GM23338 (cell line): ENCODE measurements around the gene TTC31. TPM values are rescaled to one million over a fixed set of nuclear protein-coding genes. Genes with fewer than 3 reads are reported as not detected.

Experiments
- ATAC-seq: fragments of 200-7000 bp; cut with Tn5 transposase; 3 replicates; pipeline ENCODE4 v1.9.1; 2020
- DNase-seq: peaks from one replicate; pipeline ENCODE4 v3.0.0-alpha.2; 2015; ENCODE audit warnings: low spot score
- H2AFZ ChIP-seq: fragments of 200-600 bp; sonication (generic); 2 replicates; pipeline ENCODE4 v1.8.0; 2016; ENCODE audit warnings: antibody characterized with exemption, mild to moderate bottlenecking, moderate library complexity
- H3F3A ChIP-seq: fragments of 200-600 bp; sonication (generic); replicated peaks from 2 replicates; pipeline ENCODE4 v1.8.0; 2017; ENCODE audit warnings: antibody characterized with exemption, mixed run types, low read depth
- H3K27ac ChIP-seq: fragments of 200-600 bp; sonication (generic); 2 replicates; pipeline ENCODE4 v1.6.1; 2016; ENCODE audit warnings: low read depth
- H3K27me3 ChIP-seq: fragments of 200-600 bp; sonication (generic); 2 replicates; pipeline ENCODE4 v1.8.0; 2016; ENCODE audit warnings: mild to moderate bottlenecking, mixed run types, moderate library complexity; ENCODE audit not compliant: insufficient read depth
- H3K36me3 ChIP-seq: fragments of 200-600 bp; sonication (generic); 2 replicates; pipeline ENCODE4 v1.8.0; 2016; ENCODE audit warnings: mild to moderate bottlenecking; ENCODE audit not compliant: insufficient read depth
- H3K4me1 ChIP-seq: fragments of 200-600 bp; sonication (generic); 2 replicates; pipeline ENCODE4 v1.8.0; 2016; ENCODE audit warnings: mild to moderate bottlenecking, moderate library complexity; ENCODE audit not compliant: insufficient read depth
- H3K4me2 ChIP-seq: fragments of 200-600 bp; sonication (generic); 2 replicates; pipeline ENCODE4 v1.7.1; 2017; ENCODE audit warnings: mixed run types
- H3K4me3 ChIP-seq: fragments of 200-600 bp; sonication (generic); 2 replicates; pipeline ENCODE4 v1.6.1; 2016; ENCODE audit warnings: mixed run types
- H3K79me2 ChIP-seq: fragments of 200-600 bp; sonication (generic); replicated peaks from 2 replicates; pipeline ENCODE4 v1.8.0; 2017; ENCODE audit warnings: mild to moderate bottlenecking; ENCODE audit not compliant: insufficient read depth
- H3K9me2 ChIP-seq: fragments of 200-600 bp; sonication (generic); 2 replicates; pipeline ENCODE4 v1.8.0; 2017; ENCODE audit not compliant: insufficient read depth
- H4K20me1 ChIP-seq: fragments of 200-600 bp; sonication (generic); replicated peaks from 2 replicates; pipeline ENCODE4 v1.8.0; 2017; ENCODE audit warnings: mild to moderate bottlenecking; ENCODE audit not compliant: insufficient read depth
- H3K27ac Mint-ChIP-seq: 2 replicates; pipeline ENCODE4 v1.8.0; 2020; ENCODE audit warnings: inconsistent platforms, mild to moderate bottlenecking, moderate library complexity, mixed read lengths
- H3K27me3 Mint-ChIP-seq: 3 replicates; pipeline ENCODE4 v1.8.0; 2022; ENCODE audit warnings: low read depth, mild to moderate bottlenecking, moderate library complexity, mixed read lengths, inconsistent platforms; ENCODE audit not compliant: insufficient read depth, poor library complexity
- H3K36me3 Mint-ChIP-seq: 3 replicates; pipeline ENCODE4 v1.8.0; 2021; ENCODE audit warnings: low read depth, mild to moderate bottlenecking, inconsistent platforms, moderate library complexity, mixed read lengths
- H3K4me1 Mint-ChIP-seq: 3 replicates; pipeline ENCODE4 v1.8.0; 2020; ENCODE audit warnings: mild to moderate bottlenecking, inconsistent platforms, mixed read lengths
- H3K4me3 Mint-ChIP-seq: 3 replicates; pipeline ENCODE4 v1.8.0; 2021; ENCODE audit warnings: moderate library complexity, mild to moderate bottlenecking, inconsistent platforms, mixed read lengths
- H3K9me3 Mint-ChIP-seq: 3 replicates; pipeline ENCODE4 v1.8.0; 2020; ENCODE audit warnings: moderate library complexity, mild to moderate bottlenecking, inconsistent platforms, mixed read lengths
- CREB1 ChIP-seq: fragments of 250-450 bp; sonication (Bioruptor Pico); IDR thresholded peaks from 2 replicates; pipeline ENCODE4 v1.5.0; 2020; ENCODE audit warnings: low read depth, mild to moderate bottlenecking, moderate library complexity
- CTCF ChIP-seq, 2 experiments: fragments of 200-600 bp in 1 of 2; sonication (generic) in 1 of 2; conservative IDR thresholded peaks; 2 replicates each; pipeline versions ENCODE4 v1.5.1 to v1.6.1; 2016 to 2017; ENCODE audit warnings: antibody characterized with exemption in 2 of 2, low read depth in 2 of 2, mild to moderate bottlenecking in 2 of 2, moderate library complexity in 1 of 2
- EZH2 ChIP-seq: fragments of 200-600 bp; sonication (generic); IDR thresholded peaks from one replicate; pipeline ENCODE4 v1.8.0; 2017; ENCODE audit warnings: antibody characterized with exemption, mild to moderate bottlenecking, low read depth; ENCODE audit not compliant: unreplicated experiment
- EZH2phosphoT487 ChIP-seq: fragments of 200-600 bp; sonication (generic); IDR thresholded peaks from one replicate; pipeline ENCODE4 v1.8.1; 2018; ENCODE audit warnings: antibody characterized with exemption; ENCODE audit not compliant: unreplicated experiment
- JUNB ChIP-seq: IDR thresholded peaks from one replicate; pipeline ENCODE4 v1.6.1; 2016; ENCODE audit warnings: antibody characterized with exemption; ENCODE audit not compliant: unreplicated experiment
- NANOG ChIP-seq: IDR thresholded peaks from 2 replicates; pipeline ENCODE4 v1.6.1; 2016; ENCODE audit warnings: antibody characterized with exemption, borderline replicate concordance
- POLR2AphosphoS5 ChIP-seq: IDR thresholded peaks from 2 replicates; pipeline ENCODE4 v1.6.1; 2016; ENCODE audit warnings: antibody characterized with exemption, low read depth
- ZNF114 ChIP-seq: fragments of 250-450 bp; sonication (Bioruptor Pico); IDR thresholded peaks from 2 replicates; pipeline ENCODE4 v1.5.0; 2020; ENCODE audit warnings: mild to moderate bottlenecking, moderate library complexity
- polyA plus RNA-seq: library from polyadenylated mRNA; unstranded; fragments of >200 nt; fragmentation: Nextera tagmentation; extraction: Ambion mirVana; gene quantifications from 2 replicates; pipeline ENCODE4 v1.2.1, GENCODE V29; 2016
- total RNA-seq: library from RNA; depleted of rRNA; stranded (reverse); fragments of >200 nt; shearing (Covaris generic); gene quantifications from 2 replicates; pipeline ENCODE4 v1.2.3, GENCODE V29; 2014
- TF ChIP-seq, protein P1 (sequence below): IDR thresholded peaks from 2 replicates; pipeline ENCODE4 v1.6.1; 2016; ENCODE audit warnings: antibody characterized with exemption
- TF ChIP-seq, protein P2 (sequence below): IDR thresholded peaks from one replicate; pipeline ENCODE4 v1.6.1; 2018; ENCODE audit warnings: antibody characterized with exemption; ENCODE audit not compliant: unreplicated experiment

Gene TTC31
- total and polyA plus RNA-seq, 2 experiments from 2014 or later = 15.8 to 29.2 TPM

DNA sequence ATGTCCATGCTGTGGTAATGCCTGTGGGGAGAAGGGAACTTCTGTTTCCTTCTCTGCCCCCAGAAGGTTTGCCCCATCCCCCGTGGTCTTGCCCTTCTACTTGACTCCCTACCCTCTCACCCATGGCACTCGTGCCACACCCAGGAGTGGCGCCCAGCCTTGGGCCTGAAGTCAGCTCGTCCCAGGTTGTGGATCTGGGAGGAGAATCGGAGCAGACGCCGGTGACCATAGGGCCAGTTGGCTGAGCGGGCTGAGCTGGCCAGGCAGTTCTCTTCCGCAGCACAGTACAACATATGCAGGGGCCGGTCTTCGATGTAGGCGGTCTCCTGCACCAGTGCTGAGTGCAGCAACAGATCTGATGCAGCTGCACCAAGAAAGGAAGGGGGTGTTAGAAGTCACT lies 51.5 kb downstream of the TTC31 start:
- H3K27me3 ChIP-seq = no peaks in the 10 kb centered on the region
- no peaks in the 10 kb centered on the region for H3K36me3 ChIP-seq
- no peaks in the 10 kb centered on the region for H3K9me2 ChIP-seq
- H3F3A ChIP-seq = 0 out of 2 replicates have a peak, but pooled peaks cover 2% of the 10 kb centered on the region
- Mint-ChIP-seq H3K27me3 (peaks cover 2% of the 10 kb centered on the region), H3K9me3 (no peaks in the 10 kb centered on the region; the same call in 2 of the 3 replicates), H3K4me1 (peaks cover 5% of the 10 kb centered on the region), H3K4me3 (no peak overlapping the region), H3K36me3 (peaks cover 23% of the 10 kb centered on the region), H3K27ac (no peak overlapping the region)
- H2AFZ ChIP-seq = no peak overlapping the region
- H3K79me2 ChIP-seq = no peaks in the 10 kb centered on the region
- TF ChIP-seq NANOG (no peak), EZH2 (no peak), ZNF114 (no peak)
- TF ChIP-seq, protein P1, sequence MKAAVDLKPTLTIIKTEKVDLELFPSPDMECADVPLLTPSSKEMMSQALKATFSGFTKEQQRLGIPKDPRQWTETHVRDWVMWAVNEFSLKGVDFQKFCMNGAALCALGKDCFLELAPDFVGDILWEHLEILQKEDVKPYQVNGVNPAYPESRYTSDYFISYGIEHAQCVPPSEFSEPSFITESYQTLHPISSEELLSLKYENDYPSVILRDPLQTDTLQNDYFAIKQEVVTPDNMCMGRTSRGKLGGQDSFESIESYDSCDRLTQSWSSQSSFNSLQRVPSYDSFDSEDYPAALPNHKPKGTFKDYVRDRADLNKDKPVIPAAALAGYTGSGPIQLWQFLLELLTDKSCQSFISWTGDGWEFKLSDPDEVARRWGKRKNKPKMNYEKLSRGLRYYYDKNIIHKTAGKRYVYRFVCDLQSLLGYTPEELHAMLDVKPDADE = no peak
- no peak overlapping the region for H3K4me2 ChIP-seq
- no peak overlapping the region for H3K4me3 ChIP-seq
- no peak overlapping the region for H3K27ac ChIP-seq
- no peak for DNase-seq
- no peak for ATAC-seq
- no peaks in the 10 kb centered on the region; the same call in 1 of the 2 replicates for H3K4me1 ChIP-seq
- no peaks in the 10 kb centered on the region; the same call in 1 of the 2 replicates for H4K20me1 ChIP-seq

DNA sequence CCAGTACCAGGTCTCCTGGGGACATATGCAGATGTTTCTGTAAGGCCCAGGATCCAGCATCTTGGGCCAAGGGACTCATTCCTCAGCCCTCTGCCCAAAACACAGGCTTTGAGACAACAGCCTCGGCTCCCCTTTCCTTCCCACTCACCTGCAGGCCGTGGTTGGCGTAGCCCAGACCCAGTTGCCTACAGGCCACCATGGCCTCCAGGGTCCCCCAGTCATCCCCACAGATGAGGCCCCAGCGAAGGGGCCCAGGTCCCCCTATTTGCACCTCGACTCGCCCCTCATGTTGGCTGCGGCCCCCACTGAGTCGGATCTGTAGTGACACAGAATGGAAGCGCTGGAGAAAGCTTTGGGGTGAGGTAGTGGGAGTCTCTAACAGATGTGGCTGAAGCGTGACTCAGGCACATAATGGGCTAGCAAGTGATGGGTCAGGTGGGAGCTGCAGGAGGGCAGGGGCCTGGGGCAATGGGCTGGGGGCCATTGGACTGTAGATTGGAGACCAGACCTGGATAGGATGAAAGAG lies 52.6 kb downstream of the TTC31 start:
- H3K9me2 ChIP-seq = no peaks in the 10 kb centered on the region
- peaks cover 23% of the 10 kb centered on the region for H3K36me3 Mint-ChIP-seq
- H3K27ac ChIP-seq = no peak overlapping the region
- H3F3A ChIP-seq = 0 out of 2 replicates have a peak, but pooled peaks cover 2% of the 10 kb centered on the region
- no peak for ATAC-seq
- no peaks in the 10 kb centered on the region for H3K27me3 ChIP-seq
- no peak overlapping the region for H3K27ac Mint-ChIP-seq
- no peaks in the 10 kb centered on the region; the same call in 1 of the 2 replicates for H3K4me1 ChIP-seq
- H3K4me1 Mint-ChIP-seq = peaks cover 5% of the 10 kb centered on the region
- no peak overlapping the region for H3K4me2 ChIP-seq
- no peak overlapping the region for H3K4me3 Mint-ChIP-seq
- H3K27me3 Mint-ChIP-seq = peaks cover 2% of the 10 kb centered on the region
- no peaks in the 10 kb centered on the region; the same call in 2 of the 3 replicates for H3K9me3 Mint-ChIP-seq
- no peaks in the 10 kb centered on the region for H3K79me2 ChIP-seq
- DNase-seq = no peak
- no peak overlapping the region for H2AFZ ChIP-seq
- no peaks in the 10 kb centered on the region for H3K36me3 ChIP-seq
- no peak overlapping the region for H3K4me3 ChIP-seq
- no peaks in the 10 kb centered on the region; the same call in 1 of the 2 replicates for H4K20me1 ChIP-seq
- no peak for TF ChIP-seq CTCF (conservative IDR thresholded peaks at IDR 0.05; ENCODE audit: low read depth in 2 of 2)
- no peak for TF ChIP-seq POLR2AphosphoS5
- TF ChIP-seq, protein P2, sequence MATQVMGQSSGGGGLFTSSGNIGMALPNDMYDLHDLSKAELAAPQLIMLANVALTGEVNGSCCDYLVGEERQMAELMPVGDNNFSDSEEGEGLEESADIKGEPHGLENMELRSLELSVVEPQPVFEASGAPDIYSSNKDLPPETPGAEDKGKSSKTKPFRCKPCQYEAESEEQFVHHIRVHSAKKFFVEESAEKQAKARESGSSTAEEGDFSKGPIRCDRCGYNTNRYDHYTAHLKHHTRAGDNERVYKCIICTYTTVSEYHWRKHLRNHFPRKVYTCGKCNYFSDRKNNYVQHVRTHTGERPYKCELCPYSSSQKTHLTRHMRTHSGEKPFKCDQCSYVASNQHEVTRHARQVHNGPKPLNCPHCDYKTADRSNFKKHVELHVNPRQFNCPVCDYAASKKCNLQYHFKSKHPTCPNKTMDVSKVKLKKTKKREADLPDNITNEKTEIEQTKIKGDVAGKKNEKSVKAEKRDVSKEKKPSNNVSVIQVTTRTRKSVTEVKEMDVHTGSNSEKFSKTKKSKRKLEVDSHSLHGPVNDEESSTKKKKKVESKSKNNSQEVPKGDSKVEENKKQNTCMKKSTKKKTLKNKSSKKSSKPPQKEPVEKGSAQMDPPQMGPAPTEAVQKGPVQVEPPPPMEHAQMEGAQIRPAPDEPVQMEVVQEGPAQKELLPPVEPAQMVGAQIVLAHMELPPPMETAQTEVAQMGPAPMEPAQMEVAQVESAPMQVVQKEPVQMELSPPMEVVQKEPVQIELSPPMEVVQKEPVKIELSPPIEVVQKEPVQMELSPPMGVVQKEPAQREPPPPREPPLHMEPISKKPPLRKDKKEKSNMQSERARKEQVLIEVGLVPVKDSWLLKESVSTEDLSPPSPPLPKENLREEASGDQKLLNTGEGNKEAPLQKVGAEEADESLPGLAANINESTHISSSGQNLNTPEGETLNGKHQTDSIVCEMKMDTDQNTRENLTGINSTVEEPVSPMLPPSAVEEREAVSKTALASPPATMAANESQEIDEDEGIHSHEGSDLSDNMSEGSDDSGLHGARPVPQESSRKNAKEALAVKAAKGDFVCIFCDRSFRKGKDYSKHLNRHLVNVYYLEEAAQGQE = no peak
- TF ChIP-seq EZH2 = no peak
- TF ChIP-seq, protein P1 = no peak
- TF ChIP-seq JUNB = no peak
- TF ChIP-seq EZH2phosphoT487 = no peak
- TF ChIP-seq CREB1 (CRISPR knock-in tag) = no peak
